Measurements from ENCODE around the gene TCTN2. TPM values are rescaled to one million over a fixed set of nuclear protein-coding genes. Genes with fewer than 3 reads are reported as not detected.

The TCTN2 gene
- total and polyA plus RNA-seq, 9 of the 15 experiments (the other 6 are each of a cell fraction or from before 2014, with no cell fraction given), result 0.58 to 5.5 (median 3.6) TPM

DNA sequence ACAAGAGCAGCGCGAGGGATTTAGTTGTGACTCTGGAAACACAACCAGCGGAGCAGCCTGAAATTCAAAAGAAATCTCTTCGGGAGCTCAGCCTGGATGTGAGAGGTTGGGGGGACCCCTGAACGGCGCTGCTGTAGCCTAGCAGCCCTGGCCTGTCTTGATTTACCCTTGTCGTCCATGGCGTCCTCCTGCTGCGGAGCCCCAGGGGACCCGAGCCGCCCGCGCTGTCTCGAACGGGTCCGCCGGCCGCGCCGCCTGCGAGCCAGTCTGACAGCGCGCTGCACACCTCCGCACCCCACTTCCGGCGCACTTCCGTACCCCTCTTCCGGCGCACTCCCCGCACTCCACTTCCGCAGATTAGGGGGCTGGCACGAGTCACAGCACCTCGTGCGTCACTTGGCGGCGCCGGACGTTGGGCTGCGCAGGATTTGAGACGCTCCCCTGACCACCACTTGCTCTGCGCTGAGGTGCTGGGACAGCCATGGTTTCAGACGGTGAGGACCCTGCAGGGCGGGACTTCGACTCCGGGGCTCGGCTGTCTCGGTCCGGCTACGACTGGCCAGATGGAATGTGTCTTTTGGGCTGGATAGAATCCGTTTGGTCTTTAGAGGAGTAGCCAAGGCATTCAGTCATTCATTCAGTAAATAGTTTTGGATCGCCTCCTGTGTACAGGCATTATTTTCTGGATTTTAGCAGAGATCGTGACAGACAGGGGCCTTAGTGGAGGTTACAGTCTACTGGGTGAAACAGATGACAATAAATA is 37.4 kb upstream of the TCTN2 start, which contains the start of the genes EIF2B1 and GTF2H3 (continued):
- TF ChIP-seq, protein P1, sequence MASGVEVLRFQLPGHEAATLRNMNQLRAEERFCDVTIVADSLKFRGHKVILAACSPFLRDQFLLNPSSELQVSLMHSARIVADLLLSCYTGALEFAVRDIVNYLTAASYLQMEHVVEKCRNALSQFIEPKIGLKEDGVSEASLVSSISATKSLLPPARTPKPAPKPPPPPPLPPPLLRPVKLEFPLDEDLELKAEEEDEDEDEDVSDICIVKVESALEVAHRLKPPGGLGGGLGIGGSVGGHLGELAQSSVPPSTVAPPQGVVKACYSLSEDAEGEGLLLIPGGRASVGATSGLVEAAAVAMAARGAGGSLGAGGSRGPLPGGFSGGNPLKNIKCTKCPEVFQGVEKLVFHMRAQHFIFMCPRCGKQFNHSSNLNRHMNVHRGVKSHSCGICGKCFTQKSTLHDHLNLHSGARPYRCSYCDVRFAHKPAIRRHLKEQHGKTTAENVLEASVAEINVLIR (CRISPR knock-in tag; IDR thresholded peaks at IDR 0.05), result peak; percentile 100
- TF ChIP-seq ELF2 (CRISPR knock-in tag; IDR thresholded peaks at IDR 0.05) (peak; percentile 99), JUN (IDR thresholded peaks at IDR 0.05; ENCODE audit: borderline replicate concordance, low read depth, low read length) (peak; percentile 92), JUN (CRISPR knock-in tag; IDR thresholded peaks at IDR 0.05; ENCODE audit: borderline replicate concordance) (no peak), ZNF589 (CRISPR knock-in tag; IDR thresholded peaks at IDR 0.05; ENCODE audit: low read depth) (no peak), LCOR (CRISPR knock-in tag; IDR thresholded peaks at IDR 0.05) (peak; percentile 87), ESRRA (IDR thresholded peaks at IDR 0.05; ENCODE audit: borderline replicate concordance, low read depth) (peak; percentile 83; the same call in 1 of the 2 replicates), PHF21A (IDR thresholded peaks at IDR 0.05; ENCODE audit: borderline replicate concordance, low read depth) (peak; percentile 13; the same call in 1 of the 2 replicates), GTF2F1 (IDR thresholded peaks at IDR 0.05; ENCODE audit: low read depth, low read length) (peak; percentile 82; the same call in 1 of the 2 replicates), YBX1 (IDR thresholded peaks at IDR 0.05) (no peak), ZNF282 (CRISPR knock-in tag; IDR thresholded peaks at IDR 0.05) (no peak), BACH1 (tag; IDR thresholded peaks at IDR 0.05) (no peak)
- TF ChIP-seq, protein P2, sequence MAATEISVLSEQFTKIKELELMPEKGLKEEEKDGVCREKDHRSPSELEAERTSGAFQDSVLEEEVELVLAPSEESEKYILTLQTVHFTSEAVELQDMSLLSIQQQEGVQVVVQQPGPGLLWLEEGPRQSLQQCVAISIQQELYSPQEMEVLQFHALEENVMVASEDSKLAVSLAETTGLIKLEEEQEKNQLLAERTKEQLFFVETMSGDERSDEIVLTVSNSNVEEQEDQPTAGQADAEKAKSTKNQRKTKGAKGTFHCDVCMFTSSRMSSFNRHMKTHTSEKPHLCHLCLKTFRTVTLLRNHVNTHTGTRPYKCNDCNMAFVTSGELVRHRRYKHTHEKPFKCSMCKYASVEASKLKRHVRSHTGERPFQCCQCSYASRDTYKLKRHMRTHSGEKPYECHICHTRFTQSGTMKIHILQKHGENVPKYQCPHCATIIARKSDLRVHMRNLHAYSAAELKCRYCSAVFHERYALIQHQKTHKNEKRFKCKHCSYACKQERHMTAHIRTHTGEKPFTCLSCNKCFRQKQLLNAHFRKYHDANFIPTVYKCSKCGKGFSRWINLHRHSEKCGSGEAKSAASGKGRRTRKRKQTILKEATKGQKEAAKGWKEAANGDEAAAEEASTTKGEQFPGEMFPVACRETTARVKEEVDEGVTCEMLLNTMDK (IDR thresholded peaks at IDR 0.05; ENCODE audit: borderline replicate concordance, insufficient read depth, low read depth, low read length, poor library complexity, severe bottlenecking), result peak; percentile 2
- TF ChIP-seq, protein P3, sequence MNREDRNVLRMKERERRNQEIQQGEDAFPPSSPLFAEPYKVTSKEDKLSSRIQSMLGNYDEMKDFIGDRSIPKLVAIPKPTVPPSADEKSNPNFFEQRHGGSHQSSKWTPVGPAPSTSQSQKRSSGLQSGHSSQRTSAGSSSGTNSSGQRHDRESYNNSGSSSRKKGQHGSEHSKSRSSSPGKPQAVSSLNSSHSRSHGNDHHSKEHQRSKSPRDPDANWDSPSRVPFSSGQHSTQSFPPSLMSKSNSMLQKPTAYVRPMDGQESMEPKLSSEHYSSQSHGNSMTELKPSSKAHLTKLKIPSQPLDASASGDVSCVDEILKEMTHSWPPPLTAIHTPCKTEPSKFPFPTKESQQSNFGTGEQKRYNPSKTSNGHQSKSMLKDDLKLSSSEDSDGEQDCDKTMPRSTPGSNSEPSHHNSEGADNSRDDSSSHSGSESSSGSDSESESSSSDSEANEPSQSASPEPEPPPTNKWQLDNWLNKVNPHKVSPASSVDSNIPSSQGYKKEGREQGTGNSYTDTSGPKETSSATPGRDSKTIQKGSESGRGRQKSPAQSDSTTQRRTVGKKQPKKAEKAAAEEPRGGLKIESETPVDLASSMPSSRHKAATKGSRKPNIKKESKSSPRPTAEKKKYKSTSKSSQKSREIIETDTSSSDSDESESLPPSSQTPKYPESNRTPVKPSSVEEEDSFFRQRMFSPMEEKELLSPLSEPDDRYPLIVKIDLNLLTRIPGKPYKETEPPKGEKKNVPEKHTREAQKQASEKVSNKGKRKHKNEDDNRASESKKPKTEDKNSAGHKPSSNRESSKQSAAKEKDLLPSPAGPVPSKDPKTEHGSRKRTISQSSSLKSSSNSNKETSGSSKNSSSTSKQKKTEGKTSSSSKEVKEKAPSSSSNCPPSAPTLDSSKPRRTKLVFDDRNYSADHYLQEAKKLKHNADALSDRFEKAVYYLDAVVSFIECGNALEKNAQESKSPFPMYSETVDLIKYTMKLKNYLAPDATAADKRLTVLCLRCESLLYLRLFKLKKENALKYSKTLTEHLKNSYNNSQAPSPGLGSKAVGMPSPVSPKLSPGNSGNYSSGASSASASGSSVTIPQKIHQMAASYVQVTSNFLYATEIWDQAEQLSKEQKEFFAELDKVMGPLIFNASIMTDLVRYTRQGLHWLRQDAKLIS (CRISPR knock-in tag; IDR thresholded peaks at IDR 0.05), result peak; percentile 95
- TF ChIP-seq, protein P4, sequence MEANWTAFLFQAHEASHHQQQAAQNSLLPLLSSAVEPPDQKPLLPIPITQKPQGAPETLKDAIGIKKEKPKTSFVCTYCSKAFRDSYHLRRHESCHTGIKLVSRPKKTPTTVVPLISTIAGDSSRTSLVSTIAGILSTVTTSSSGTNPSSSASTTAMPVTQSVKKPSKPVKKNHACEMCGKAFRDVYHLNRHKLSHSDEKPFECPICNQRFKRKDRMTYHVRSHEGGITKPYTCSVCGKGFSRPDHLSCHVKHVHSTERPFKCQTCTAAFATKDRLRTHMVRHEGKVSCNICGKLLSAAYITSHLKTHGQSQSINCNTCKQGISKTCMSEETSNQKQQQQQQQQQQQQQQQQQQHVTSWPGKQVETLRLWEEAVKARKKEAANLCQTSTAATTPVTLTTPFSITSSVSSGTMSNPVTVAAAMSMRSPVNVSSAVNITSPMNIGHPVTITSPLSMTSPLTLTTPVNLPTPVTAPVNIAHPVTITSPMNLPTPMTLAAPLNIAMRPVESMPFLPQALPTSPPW (CRISPR knock-in tag; IDR thresholded peaks at IDR 0.05), result peak; percentile 71

All from K562 (cell line).